Measurements from ENCODE around the gene TMEM43. TPM values are rescaled to one million over a fixed set of nuclear protein-coding genes. Genes with fewer than 3 reads are reported as not detected.

TMEM43 gene
- total RNA-seq, 6 experiments from 2014 or later, result 9.3 to 16.8 (median 14.6) TPM

- Histone ChIP-seq H3K27me3 (no peaks in the 10 kb centered on the region), H3K9me3 (no peaks in the 10 kb centered on the region), H3K4me1 (peaks cover 0 to 31% (median 12%) of the 10 kb centered on the region in 4 donors), H3K4me3 (no peak overlapping the region), H3K36me3 (peaks cover 0 to 56% (median 10%) of the 10 kb centered on the region in 4 donors), H3K27ac (no peak overlapping the region)
- no peak for ATAC-seq
- no peak for DNase-seq
- TF ChIP-seq CTCF (IDR thresholded peaks at IDR 0.05) (no peak), POLR2A (IDR thresholded peaks at IDR 0.05) (no peak)
- WGBS (ENCODE audit: insufficient coverage, low coverage, low lambda C conversion rate, missing lambda C conversion rate), result 93% methylated on average over 4 of the region's 11 CpGs
- intact Hi-C loops (cut with DNase I), result no loop called here
Measured at GRCh38 chr3:14135581-14135980, 10.7 kb downstream of the TMEM43 start.

GRCh38 chr3:14137004-14137403, 12.2 kb downstream of the TMEM43 start:
- DNase-seq (no peak), ATAC-seq (peak in 3 of 4 donors; percentile 6 to 33 (median 20))
- H3K27me3 ChIP-seq, result no peaks in the 10 kb centered on the region
- TF ChIP-seq POLR2A (IDR thresholded peaks at IDR 0.05) (no peak), CTCF (IDR thresholded peaks at IDR 0.05) (no peak)
- intact Hi-C loops (cut with DNase I), result no loop called here
- peaks cover 0 to 41% (median 4%) of the 10 kb centered on the region in 4 donors for H3K36me3 ChIP-seq
- no peak overlapping the region for H3K4me3 ChIP-seq
- peaks cover 0 to 45% (median 19%) of the 10 kb centered on the region in 4 donors for H3K4me1 ChIP-seq
- peak overlapping the region in 1 of 3 donors; percentile 38 for H3K27ac ChIP-seq
- no peaks in the 10 kb centered on the region for H3K9me3 ChIP-seq
- no CpG with 5 or more reads among the region's 3 CpGs for WGBS (ENCODE audit: insufficient coverage, low coverage, low lambda C conversion rate, missing lambda C conversion rate)

- intact Hi-C loops (cut with DNase I), result no loop called here
- Histone ChIP-seq H3K27me3 (no peaks in the 10 kb centered on the region), H3K27ac (peak overlapping the region in 1 of 3 donors; percentile 38), H3K4me1 (peaks cover 0 to 50% (median 22%) of the 10 kb centered on the region in 4 donors), H3K9me3 (no peaks in the 10 kb centered on the region), H3K36me3 (peaks cover 0 to 38% (median 2%) of the 10 kb centered on the region in 4 donors), H3K4me3 (no peak overlapping the region)
- TF ChIP-seq CTCF (IDR thresholded peaks at IDR 0.05) (no peak), POLR2A (IDR thresholded peaks at IDR 0.05) (no peak)
- DNase-seq (peak in 2 of 3 donors; percentile 82 to 83), ATAC-seq (peak; percentile 26 to 69 (median 60))
- WGBS (ENCODE audit: insufficient coverage, low coverage, low lambda C conversion rate, missing lambda C conversion rate), result no CpG with 5 or more reads among the region's 3 CpGs
Measured at GRCh38 chr3:14137445-14137844, 12.6 kb downstream of the TMEM43 start.

- TF ChIP-seq POLR2A (IDR thresholded peaks at IDR 0.05), result no peak
- TF ChIP-seq CTCF (IDR thresholded peaks at IDR 0.05), result no peak
- Histone ChIP-seq H3K27me3 (no peaks in the 10 kb centered on the region), H3K4me1 (peaks cover 0 to 54% (median 27%) of the 10 kb centered on the region in 4 donors), H3K9me3 (no peaks in the 10 kb centered on the region), H3K27ac (peak overlapping the region in 1 of 3 donors; percentile 38), H3K4me3 (no peak overlapping the region), H3K36me3 (peaks cover 0 to 31% (median 3%) of the 10 kb centered on the region in 4 donors)
- intact Hi-C loops (cut with DNase I), result no loop called here
- 57% methylated on average over 13 of the region's 16 CpGs for WGBS (ENCODE audit: insufficient coverage, low coverage, low lambda C conversion rate, missing lambda C conversion rate)
- ATAC-seq (peak; percentile 73 to 87 (median 82)), DNase-seq (peak; percentile 79 to 94 (median 93))
Measured at GRCh38 chr3:14138109-14138877, 13.4 kb downstream of the TMEM43 start.
